Myocyte (in vitro differentiated cells): Measurements from ENCODE around the gene DGKQ. TPM values are rescaled to one million over a fixed set of nuclear protein-coding genes. Genes with fewer than 3 reads are reported as not detected.

Source experiments
- total RNA-seq: library from RNA; depleted of rRNA; stranded (reverse); fragments of >200 nt; gene quantifications from 2 replicates; pipeline ENCODE4 v1.2.3, GENCODE V29; 2014

Gene DGKQ
- total RNA-seq, 1 donor from 2014 or later: 10.2 TPM

Other genes starting within 250 kb of the DGKQ start
- gene CPLX1, start 147.4 kb downstream of the DGKQ start, total RNA-seq: 0.57 and 1.2 TPM in 2 replicates
- 46.1 and 56.3 TPM in 2 replicates for gene GAK, start 41.3 kb downstream of the DGKQ start, total RNA-seq
- gene TMEM175, start 41.1 kb downstream of the DGKQ start, total RNA-seq: 30.9 and 52.7 TPM in 2 replicates
- gene IDUA, start 13.5 kb upstream of the DGKQ start, total RNA-seq: 27.6 and 30.9 TPM in 2 replicates
- 0.24 TPM in 1 of 2 replicates, not detected in the other for gene SLC26A1, start 19.8 kb upstream of the DGKQ start, total RNA-seq
- gene FGFRL1, start 38.1 kb upstream of the DGKQ start, total RNA-seq: 20.5 and 22.5 TPM in 2 replicates
- not detected in 2 replicates for gene RNF212, start 140.0 kb upstream of the DGKQ start, total RNA-seq
- 0.47 and 3.7 TPM in 2 replicates for gene SPON2, start 199.0 kb upstream of the DGKQ start, total RNA-seq